HG02943 (cell line): ENCODE measurements around the gene WDR4.
"Not testable (repeated sequence)": the region's sequence is repeated elsewhere in the genome, so short reads cannot be mapped to it uniquely, and the experiment has no call there.

Experiments used
- ATAC-seq: cut with Tn5 transposase; IDR thresholded peaks from one replicate; pipeline ENCODE4 v1.9.1; 2021; ENCODE audit warnings: mild to moderate bottlenecking, low read depth, moderate library complexity; ENCODE audit not compliant: unreplicated experiment

WDR4 gene

DNA sequence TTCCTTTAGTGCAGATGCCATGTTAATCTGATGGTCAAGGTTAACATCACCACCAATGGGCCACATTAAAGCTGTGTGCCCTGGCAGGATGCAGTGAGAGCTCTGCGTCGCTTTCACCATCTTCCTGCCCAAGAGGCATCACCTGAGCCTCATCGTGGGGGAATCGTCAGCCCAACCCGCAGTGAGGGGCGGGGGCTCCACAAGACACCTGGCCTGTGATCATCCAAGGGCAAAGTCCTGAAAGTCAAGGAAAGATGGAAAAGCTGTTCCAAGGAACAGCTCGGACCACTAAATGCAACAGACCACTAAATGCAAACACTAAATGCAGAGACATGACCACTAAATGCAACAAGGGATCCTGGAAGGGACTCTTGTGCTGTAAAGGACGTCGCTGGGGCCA is 49.9 kb downstream of the WDR4 start:
- no peak for ATAC-seq

GRCh38 chr21:42827588-42827987 is 51.8 kb downstream of the WDR4 start:
- no peak for ATAC-seq

- ATAC-seq = no peak
These were observed 58.5 kb downstream of the WDR4 start for GRCh38 chr21:42820616-42821465.

DNA sequence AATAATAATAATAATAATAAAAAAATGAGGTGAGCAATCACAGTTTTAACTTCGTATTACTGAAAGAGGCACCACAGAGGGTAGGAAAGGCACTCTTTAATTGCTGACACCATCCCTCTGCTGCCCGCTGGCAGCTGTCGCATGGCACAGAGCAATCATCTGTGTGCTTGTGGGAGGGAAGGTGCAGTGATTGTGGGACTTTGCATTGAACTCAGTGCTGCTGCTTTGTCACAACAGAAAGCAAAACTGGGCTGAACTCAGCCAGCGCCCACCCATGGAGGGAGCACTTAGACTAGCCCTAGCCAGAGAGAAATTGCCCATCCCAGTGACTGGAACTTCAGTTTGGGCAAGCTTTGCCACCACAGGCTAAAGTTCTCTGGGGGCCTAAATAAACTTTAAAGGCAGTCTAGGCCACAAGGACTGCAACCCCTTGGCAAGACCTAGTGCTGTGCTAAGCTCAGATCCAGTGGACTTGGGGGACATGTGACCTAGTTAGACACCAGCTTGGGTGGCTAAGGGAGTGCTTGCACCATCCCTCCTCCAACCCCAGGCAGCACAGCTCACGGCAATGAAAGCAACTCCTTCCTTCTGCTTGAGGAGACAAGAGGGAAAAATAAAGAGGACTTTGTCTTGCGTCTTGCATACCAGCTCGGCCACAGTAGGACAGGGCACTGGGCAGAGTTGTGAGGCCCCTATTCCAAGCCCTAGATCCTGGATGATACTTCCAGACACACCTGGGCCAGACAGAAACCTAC is 59.3 kb downstream of the WDR4 start:
- no peak for ATAC-seq

GRCh38 chr21:42818328-42818749 is 61.0 kb downstream of the WDR4 start:
- ATAC-seq = no peak

DNA sequence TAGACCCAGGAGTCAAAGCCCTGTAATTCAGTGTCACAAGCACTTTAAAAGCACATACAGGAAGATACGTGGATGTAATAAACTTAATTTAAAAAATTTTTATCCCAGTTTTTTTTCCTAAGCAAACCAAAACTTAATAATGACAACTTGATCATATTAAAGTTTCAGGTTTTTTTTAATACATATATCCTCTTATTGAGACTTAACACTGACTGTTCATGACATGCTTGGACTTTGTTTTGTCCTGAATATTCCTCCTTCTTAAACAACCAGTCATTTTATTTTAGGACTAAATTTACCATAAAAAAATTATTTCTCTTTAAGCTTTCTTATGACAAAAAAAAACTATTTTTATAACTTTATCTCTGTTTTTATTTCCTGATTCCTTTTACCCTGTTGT is 64.1 kb downstream of the WDR4 start:
- no peak for ATAC-seq

DNA sequence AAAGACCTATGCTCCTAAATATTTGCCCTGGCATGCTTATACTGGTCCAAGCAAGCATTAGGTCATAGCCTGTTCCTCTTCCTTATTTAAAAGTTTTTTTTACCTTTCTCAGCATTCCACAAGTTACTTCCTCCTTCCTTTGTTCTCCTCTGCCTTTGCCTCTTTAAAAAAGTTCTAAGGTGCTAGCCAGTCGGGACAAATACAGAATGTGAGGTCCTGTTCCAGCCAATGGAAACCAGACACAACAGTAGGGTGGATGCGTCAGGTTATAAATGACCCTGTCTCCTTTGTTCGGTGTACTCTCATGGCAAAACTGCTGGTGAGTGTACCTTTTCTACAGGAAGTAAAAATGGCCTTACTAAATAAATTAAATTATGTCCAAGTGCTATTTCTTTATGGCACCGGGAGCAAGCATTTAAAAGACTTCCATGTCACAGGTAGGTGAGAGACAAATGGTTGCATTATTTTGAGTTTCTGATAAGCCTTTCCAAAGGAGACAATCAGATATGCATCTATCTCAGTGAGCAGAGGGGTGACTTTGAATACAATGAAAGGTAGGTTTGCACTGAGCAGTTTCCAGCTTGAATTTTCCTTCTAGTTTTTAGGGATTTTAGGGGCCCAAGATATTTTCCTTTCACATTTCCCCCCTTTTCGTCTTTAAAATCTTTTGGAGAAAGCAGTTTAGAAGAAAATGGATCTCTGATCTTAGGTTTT is 66.7 kb downstream of the WDR4 start:
- ATAC-seq = not testable (repeated sequence)

DNA sequence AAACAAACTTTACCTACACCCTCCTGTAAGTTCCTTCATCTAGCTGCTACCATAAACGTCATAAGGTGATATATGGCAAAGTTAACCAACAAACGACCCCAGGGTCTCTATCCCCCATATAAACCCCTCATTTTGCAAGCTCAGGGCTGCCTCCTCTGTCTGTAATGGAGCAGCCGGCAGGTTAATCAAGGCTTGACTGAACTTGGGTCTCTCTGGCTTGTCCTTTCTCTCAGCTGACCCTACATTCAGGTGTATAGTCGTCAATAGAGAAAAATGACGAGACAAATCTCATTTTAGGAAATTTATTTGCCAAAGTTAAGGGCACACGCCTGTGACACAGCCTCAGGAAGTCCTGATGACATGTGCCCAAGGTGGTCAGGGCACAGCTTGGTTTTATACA is 67.4 kb downstream of the WDR4 start:
- no peak for ATAC-seq

DNA sequence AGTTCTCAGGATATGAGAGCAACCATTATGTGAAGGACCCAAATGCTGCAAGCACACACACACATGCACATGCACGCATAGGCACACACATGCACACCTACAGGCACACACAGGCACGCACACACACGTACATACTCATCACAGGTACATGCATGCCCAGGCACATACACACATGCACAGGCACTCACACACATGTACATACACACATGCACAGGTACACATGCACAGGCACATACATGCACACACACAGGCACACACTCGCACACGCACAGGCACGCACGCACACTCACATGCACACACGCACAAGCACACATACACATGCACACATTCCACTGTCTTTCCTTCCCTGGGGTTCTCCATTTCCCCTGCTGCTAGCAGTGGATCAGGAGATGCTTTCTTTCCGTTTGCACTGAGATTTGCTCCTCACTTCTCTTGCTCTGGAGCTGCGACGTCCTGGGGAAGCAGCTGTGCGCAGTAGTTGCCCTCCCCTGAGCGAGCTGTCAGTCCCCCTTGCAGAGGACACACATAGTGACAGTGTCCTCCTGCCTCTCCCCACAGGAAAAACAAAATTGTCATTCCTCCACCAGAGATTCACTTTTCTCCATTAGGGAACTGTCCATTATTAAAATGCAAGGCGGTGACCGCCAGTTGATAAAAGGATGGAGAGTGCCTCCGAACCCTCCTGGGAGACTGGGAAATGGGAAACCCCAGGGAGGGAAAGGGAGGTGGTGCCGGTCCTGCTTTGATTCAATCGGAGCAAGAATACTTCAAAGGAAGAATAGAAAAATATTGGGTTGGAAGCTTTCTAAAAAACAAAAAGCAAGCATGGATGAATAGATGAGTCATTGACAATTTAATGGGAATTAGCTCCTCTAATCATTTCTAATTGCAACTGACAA is 69.5 kb downstream of the WDR4 start:
- ATAC-seq = no peak

DNA sequence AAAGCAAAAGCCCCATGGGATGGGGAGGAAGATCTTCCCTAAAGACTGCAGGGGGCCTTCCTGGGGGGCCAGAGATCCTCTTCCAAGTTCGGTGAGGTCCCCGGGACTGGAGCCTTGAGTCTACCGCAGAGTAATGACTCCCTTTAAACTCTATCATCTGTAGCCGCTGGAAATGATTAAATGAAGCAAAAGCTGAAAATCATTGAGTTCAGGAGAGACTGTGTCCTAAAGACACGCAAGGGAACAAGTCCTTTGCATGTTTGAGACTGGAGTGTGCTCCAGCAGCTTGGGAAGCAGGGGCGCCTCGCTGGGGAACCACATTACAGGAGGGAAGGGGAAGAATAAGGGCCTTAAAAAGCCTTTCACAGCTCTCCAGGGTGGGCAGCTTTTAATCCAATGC is 70.2 kb downstream of the WDR4 start:
- ATAC-seq = no peak

GRCh38 chr21:42807938-42808613 is 71.3 kb downstream of the WDR4 start:
- no peak for ATAC-seq

GRCh38 chr21:42807293-42807895 is 71.9 kb downstream of the WDR4 start:
- not testable (repeated sequence) for ATAC-seq

DNA sequence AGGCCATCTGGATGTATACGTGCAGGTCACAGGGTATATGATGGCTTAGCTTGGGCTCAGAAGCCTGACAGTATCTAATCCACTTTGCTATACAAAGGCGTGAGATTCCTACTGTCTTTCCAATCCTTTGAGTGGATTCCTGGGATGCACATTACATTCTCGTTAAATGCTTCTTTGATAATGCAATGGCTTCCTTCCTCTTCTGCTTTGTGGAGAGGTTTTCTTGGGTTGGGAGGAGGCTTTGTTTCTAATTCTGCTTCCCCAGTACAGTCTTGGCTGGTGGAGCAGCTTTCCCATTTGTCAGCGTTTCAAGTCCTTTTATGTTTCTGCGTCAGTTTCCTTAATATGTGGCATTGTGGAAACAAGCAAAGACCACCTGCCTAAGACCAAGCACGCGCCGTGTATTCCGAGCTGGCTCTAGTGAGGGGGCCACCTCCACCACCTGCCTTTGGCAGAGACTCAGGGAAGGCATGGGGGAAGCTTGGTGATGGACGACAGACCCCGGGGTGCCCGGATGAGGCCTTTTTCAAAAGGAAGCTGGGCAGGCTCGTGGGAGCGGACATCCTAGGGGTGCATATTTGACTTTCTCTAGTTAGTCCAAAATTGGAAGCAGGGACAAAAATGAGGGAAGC is 72.7 kb downstream of the WDR4 start:
- no peak for ATAC-seq

GRCh38 chr21:42801616-42802015 is 77.7 kb downstream of the WDR4 start:
- not testable (repeated sequence) for ATAC-seq

DNA sequence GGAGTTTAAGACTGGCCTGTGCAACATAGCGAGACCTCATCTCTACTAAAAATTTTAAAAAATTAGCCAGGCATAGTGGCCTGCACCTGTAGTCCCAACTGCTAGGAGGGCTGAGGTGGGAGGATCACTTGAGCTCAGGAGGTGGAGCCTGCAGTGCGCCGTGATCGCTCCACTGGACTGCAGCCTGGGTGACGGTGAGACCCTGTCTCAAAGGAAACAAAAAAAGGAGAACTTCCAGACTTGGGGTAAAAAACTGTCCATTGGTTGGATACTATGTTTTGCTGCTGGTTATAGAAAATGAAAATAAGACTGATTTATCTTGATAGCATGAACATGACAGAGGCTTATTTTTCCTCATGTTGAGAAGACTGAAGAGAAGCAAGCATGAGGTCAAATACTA is 79.4 kb downstream of the WDR4 start:
- no peak for ATAC-seq

DNA sequence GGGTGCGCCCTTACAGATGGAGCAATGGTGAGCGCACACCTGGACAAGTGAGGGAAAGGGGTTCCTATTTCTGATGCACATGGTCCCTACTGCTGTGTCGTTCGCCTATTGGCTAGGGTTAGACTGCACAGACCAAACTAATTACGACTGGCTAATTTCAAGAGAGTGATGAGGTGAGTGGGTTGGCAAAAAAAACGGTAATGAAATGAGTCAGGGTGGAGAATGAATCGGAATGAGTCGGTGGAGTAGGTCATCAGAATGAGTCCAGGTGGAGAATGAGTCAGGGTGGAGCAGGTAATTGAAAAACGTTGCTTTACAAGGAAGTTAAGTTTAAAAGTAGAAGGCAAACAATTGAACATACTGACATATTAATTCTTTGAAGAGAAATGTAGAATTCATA is 79.8 kb downstream of the WDR4 start:
- no peak for ATAC-seq
